H7 (cell line): ENCODE data around the gene STXBP2. TPM values are rescaled to one million over a fixed set of nuclear protein-coding genes. Genes with fewer than 3 reads are reported as not detected.

Source experiments
- DNase-seq: peaks from one replicate; pipeline ENCODE4 v3.0.0; 2012
- H3K27me3 ChIP-seq: 2 replicates; pipeline ENCODE4 v1.6.0; 2011; ENCODE audit warnings: mild to moderate bottlenecking, low read length; ENCODE audit not compliant: control insufficient read depth, insufficient read depth
- H3K36me3 ChIP-seq: replicated peaks from 2 replicates; pipeline ENCODE4 v1.5.1; 2011; ENCODE audit warnings: low read length; ENCODE audit not compliant: control insufficient read depth, insufficient read depth
- H3K4me3 ChIP-seq: 2 replicates; pipeline ENCODE4 v1.5.1; 2011; ENCODE audit warnings: low read depth, mild to moderate bottlenecking, control low read depth, low read length, moderate library complexity; ENCODE audit not compliant: insufficient read depth
- total RNA-seq: library from RNA; depleted of rRNA; stranded (reverse); fragments of >200 nt; shearing (Covaris generic); gene quantifications from 2 replicates; pipeline ENCODE4 v1.2.3, GENCODE V29; 2014

Gene STXBP2
- total RNA-seq, 1 experiment from 2014 or later = 25.9 TPM

DNA sequence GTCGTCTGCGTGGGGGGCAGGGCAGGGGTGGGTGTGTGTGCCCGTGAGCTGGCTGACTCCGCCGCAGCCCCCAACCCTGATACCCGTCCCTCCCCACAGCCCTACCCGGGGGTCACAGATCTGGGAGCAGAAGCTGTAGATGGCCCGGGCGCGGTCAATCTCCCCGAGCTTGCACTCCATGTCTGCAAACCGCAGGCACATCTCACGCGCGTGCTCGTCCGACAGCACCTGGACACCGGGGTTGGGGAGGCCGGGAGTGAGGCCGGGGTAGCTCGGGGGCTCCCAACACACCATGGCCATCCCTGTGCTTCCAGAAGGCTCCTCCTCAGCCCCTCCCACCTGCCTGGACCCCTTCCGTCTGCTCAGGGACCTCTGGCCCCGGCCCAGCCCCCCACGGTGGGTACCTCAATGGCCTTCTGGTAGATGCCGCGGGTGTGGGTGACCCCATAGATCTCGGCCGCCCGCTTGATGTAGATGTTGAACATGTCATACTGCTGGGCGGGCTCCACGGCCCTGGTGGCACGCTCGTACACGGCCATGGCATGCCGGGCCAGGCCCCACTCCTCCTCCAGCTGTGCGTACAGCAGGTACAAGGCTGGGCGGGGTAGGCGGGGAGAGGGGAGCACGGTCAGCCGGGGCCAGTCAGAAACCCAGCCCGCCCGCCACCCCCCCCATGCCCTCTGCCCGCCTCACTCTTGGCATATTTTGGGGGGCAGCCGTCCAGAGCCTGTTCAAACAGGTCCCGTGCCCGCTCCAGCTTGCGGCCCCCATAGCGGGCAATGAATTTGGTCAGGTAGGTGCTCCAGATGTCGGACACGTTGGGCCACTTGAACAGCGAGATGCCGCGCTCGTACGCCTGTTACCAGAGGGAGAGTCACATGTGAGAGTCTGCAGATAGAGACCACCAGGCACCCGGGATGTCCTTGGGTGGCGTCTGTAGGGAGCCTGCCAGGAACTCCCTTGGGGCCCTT lies 16.2 kb upstream of the STXBP2 start:
- Histone ChIP-seq H3K36me3 (peaks cover 9% of the 10 kb centered on the region), H3K27me3 (no peaks in the 10 kb centered on the region), H3K4me3 (no peak overlapping the region)
- no peak for DNase-seq

- H3K36me3 ChIP-seq = peaks cover 12% of the 10 kb centered on the region
- H3K27me3 ChIP-seq = no peaks in the 10 kb centered on the region
- H3K4me3 ChIP-seq = no peak overlapping the region
- DNase-seq = peak; percentile 96
Measured at GRCh38 chr19:7622933-7623685, 13.8 kb upstream of the STXBP2 start.

- no peaks in the 10 kb centered on the region for H3K27me3 ChIP-seq
- H3K4me3 ChIP-seq = no peak overlapping the region
- no peak for DNase-seq
- peaks cover 12% of the 10 kb centered on the region for H3K36me3 ChIP-seq
Measured at GRCh38 chr19:7623725-7624603, 12.9 kb upstream of the STXBP2 start.

DNA sequence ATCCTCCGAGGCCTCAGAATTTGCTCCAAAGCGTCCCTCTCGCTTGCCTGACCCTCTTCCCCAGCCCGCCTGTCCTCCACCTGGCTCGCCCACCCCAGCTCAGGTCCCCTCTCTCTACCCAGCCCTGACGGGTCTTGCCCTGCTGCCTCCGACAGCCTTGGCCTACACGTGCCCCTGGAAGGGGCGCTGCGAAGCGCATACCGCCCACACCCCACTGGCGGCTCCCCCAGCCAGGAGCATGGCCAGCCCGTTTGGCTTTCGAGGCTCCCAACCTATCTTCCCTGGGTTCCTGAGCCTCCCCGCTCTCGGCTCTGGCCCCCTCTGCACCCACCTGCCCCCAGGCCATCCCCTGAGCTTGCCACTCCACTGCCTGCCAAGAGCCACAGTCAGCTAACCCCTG lies 12.1 kb upstream of the STXBP2 start:
- H3K36me3 ChIP-seq = peaks cover 12% of the 10 kb centered on the region
- H3K27me3 ChIP-seq = no peaks in the 10 kb centered on the region
- H3K4me3 ChIP-seq = no peak overlapping the region
- no peak for DNase-seq

DNA sequence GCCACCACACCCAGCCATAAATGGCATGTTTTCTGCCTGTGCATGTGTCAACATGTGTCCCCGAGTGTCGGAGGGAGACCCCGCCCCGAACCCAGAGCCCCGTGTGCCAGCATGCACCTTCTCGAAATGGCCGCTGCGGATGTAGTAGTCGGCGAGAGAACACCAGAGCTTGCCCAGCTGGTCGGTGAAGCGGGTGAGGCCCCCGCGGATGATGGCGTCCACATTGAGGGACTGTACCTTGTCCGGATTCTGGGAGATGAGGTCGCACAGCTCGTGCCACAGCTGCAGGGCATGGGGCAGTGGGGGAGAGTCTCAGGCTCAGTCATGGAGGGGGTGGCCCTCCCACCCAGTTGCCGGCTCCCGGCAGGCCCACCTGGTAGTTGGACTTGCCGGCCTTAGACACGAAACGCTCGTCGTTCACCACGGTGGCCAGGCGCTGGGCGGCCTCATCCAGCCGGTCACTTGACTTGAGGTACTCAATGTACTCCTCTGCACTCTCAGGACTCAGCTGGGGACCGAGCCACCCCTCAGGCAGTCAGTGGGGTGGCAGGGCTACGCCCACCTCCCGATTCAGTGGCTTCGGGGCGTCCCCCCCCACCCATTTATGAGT lies 11.0 kb upstream of the STXBP2 start:
- H3K27me3 ChIP-seq = no peaks in the 10 kb centered on the region
- H3K36me3 ChIP-seq = peaks cover 10% of the 10 kb centered on the region
- no peak for DNase-seq
- no peak overlapping the region for H3K4me3 ChIP-seq

GRCh38 chr19:7627166-7627565 lies 9.7 kb upstream of the STXBP2 start:
- H3K27me3 ChIP-seq = no peaks in the 10 kb centered on the region
- peaks cover 8% of the 10 kb centered on the region for H3K36me3 ChIP-seq
- H3K4me3 ChIP-seq = no peak overlapping the region
- DNase-seq = no peak

GRCh38 chr19:7628589-7629311 lies 8.2 kb upstream of the STXBP2 start:
- Histone ChIP-seq H3K4me3 (peak overlapping the region; percentile 95), H3K27me3 (no peaks in the 10 kb centered on the region; the same call in 1 of the 2 replicates), H3K36me3 (peaks cover 4% of the 10 kb centered on the region)
- no peak for DNase-seq

DNA sequence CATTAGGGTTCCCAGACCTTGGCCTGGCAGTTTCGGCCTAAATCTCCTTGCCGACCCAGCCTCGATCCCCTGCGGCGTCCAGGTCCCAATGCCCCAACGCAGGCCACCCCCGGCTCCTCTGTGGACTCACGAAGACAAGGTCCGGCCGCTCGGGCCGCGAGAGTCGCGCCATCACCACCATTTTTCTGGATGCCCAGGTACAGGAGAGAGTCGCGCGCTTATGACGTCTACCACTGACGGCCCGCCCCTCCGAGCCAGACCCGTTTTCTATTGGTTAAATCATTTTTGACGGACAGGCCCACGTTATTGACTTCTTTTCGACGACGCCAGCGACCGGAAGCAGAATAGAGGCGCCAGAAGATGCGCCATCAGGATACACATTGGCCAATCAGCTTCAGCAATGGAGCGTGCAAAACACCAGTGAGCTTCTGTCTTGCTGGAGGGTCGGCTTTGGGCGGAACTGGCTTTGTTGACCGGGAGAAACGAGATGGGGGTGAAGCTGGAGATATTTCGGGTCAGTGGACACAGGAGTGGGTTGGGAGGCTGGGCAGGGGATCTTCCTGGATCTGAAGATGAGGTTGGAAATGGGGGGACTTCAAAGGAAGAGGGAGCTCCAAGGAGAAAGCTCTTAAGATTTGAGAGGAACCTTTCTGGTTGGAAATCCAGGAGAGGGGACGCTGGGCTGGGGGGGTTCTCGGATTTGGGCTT lies 7.4 kb upstream of the STXBP2 start, which contains the start of the genes PET100 and XAB2:
TSS of gene PET100 (plus strand) at position 447 of the 708 bp plus-strand sequence. CDS start at position 488, 41 bp downstream.
TSS of gene XAB2 (minus strand) at position 199 of the 708 bp plus-strand sequence. CDS start at position 181, 18 bp downstream.
- peaks cover 4% of the 10 kb centered on the region for H3K36me3 ChIP-seq

GRCh38 chr19:7631577-7631976 lies 5.3 kb upstream of the STXBP2 start:
- no peak for DNase-seq
- Histone ChIP-seq H3K36me3 (peaks cover 3% of the 10 kb centered on the region), H3K4me3 (no peak overlapping the region), H3K27me3 (peaks cover 18% of the 10 kb centered on the region)

More for the DNA sequence above, 7.4 kb upstream of the STXBP2 start, which contains the start of the genes PET100 and XAB2:
- peak within 1 kb of the TSS; percentile 95 for H3K4me3 ChIP-seq
- DNase-seq = peak; percentile 99
- H3K27me3 ChIP-seq = no peaks in the 10 kb centered on the region; the same call in 1 of the 2 replicates

DNA sequence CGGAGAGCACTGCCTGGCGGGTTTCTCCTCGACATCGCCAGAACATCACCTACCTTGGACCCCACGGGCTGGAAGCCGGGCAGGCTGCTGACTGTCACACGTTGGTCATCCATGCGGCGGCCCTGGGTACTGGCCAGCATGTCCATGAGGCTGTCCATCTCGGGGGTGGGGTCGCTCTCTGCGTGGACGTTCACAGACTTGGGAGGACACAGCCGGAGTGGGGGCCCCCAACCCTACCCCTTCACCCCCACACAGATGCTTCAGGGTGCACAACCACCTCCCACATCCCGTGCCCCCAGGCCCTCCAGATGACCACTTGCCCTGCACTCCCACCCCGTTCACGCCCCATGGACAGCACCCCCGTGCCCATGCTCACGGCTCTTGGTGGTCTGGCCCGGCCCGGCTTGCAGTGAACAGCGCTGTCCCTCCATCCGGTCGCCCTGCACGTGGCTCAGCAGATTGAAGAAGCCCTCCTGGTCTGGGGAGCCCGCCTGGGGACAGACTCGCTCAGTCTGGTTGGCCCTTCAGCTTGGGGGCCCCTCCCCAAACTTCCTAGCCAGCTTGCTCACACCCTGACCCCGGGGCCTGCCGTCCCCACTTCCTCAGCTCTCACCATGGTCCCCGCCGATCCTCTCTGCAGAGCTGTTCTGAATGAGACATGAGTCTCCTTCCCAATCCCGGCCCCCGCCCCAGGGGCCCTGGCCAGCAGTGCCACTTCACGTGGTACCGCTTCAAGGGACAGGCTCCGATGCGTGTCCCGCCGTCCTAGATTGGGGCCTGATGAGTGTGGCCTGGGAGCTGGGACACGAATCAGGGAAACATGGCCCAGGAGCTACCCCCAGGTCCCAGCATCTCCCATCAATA lies 4.3 kb upstream of the STXBP2 start:
- Histone ChIP-seq H3K36me3 (no peaks in the 10 kb centered on the region; the same call in 1 of the 2 replicates), H3K27me3 (peaks cover 19% of the 10 kb centered on the region), H3K4me3 (no peak overlapping the region)
- no peak for DNase-seq

DNA sequence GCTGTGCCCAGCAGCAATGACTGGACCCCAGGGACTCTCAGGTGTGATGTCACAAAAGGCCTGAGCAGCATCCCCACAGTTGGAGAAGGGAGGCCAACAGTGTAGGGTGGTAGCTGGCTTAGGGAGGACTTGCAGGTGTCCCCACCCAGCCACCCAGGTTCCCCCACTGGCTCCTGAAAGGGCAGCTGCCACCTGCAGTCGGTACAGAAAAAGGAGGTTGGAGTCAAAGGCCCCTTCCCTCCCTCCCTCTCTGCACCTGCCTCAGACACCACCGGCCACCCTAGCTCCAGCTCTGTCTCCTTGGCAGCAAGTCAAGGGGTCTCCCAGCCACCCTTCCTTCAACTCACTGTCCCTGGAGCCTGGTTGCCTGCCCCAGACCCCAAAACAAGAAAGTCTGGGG lies 3.2 kb upstream of the STXBP2 start, which contains the start of gene PCP2:
TSS of gene PCP2 (minus strand) at position 22 of the 400 bp plus-strand sequence. CDS start 262 bp downstream, outside the sequence.
- DNase-seq = no peak
- Histone ChIP-seq H3K36me3 (no peaks in the 10 kb centered on the region; the same call in 1 of the 2 replicates), H3K27me3 (peaks cover 19% of the 10 kb centered on the region), H3K4me3 (no peak within 1 kb of the TSS)

GRCh38 chr19:7635670-7636069 lies 1.2 kb upstream of the STXBP2 start:
- peaks cover 3% of the 10 kb centered on the region for H3K36me3 ChIP-seq
- peaks cover 19% of the 10 kb centered on the region for H3K27me3 ChIP-seq
- DNase-seq = no peak
- no peak overlapping the region for H3K4me3 ChIP-seq
